K562 (cell line): Measurements from ENCODE around the gene AURKB. TPM values are rescaled to one million over a fixed set of nuclear protein-coding genes. Genes with fewer than 3 reads are reported as not detected.

Experiments used
- ATAC-seq: fragments of 200-7000 bp; cut with Tn5 transposase; 3 replicates; pipeline ENCODE4 v1.9.1; 2020; ENCODE audit warnings: moderate library complexity
- BruUV-seq: library from RNA; stranded (reverse); fragments of 400-500 nt; replicated peaks from 2 replicates; lab custom pipeline; 2021; lab: Mats Ljungman, UMichigan
- CTCF ChIA-PET: fragments of 300-600 bp; formaldehyde crosslinking; extraction: SDS; loops from one replicate; lab custom pipeline; 2021; ENCODE audit warnings: low intra/inter-chr PET ratio; lab: Yijun Ruan, JAX
- POLR2A ChIA-PET: fragments of 300-600, 350-650 bp; sonication (Branson Sonifier 250); formaldehyde crosslinking; extraction: SDS; loops from one replicate; lab custom pipeline; 2021; ENCODE audit warnings: antibody characterized with exemption, inconsistent platforms; lab: Yijun Ruan, JAX
- DNase-seq, 4 experiments: peaks; one replicate each; pipeline versions ENCODE4 v3.0.0 to v3.0.0-alpha.2; 2011 to 2018; ENCODE audit warnings: low spot score in 3 of 4, mixed read lengths in 3 of 4; ENCODE audit errors: extremely low read depth in 1 of 4
- FAIRE-seq: peaks from 2 replicates; lab custom pipeline; 2011; peaks lifted over from hg19 to GRCh38; lab: Jason Lieb, UNC
- H2AFZ ChIP-seq: 2 replicates; pipeline ENCODE4 v1.6.0; 2011; ENCODE audit warnings: low read depth, low read length, control low read depth, inconsistent platforms
- H3K27ac ChIP-seq: fragments of 200-600 bp; 3 replicates; pipeline ENCODE4 v1.8.0; 2011; ENCODE audit warnings: low read depth, mild to moderate bottlenecking, control low read depth, inconsistent platforms, low read length, moderate library complexity, mixed read lengths; ENCODE audit errors: extremely low read depth
- H3K27me3 ChIP-seq, 2 experiments: fragments of 300-600 bp in 1 of 2; 2 replicates in 1 of 2; 3 replicates in 1 of 2; pipeline versions ENCODE4 v1.6.0 to v1.8.0; 2011; ENCODE audit warnings: inconsistent platforms in 2 of 2, low read length in 2 of 2, mild to moderate bottlenecking in 1 of 2, mixed read lengths in 1 of 2, moderate library complexity in 1 of 2; ENCODE audit not compliant: control insufficient read depth in 2 of 2, insufficient read depth in 2 of 2
- H3K36me3 ChIP-seq: fragments of 300-600 bp; 3 replicates; pipeline ENCODE4 v1.8.0; 2011; ENCODE audit warnings: mild to moderate bottlenecking, low read length, inconsistent platforms; ENCODE audit not compliant: control insufficient read depth, insufficient read depth
- H3K4me1 ChIP-seq, 2 experiments: fragments of 200-600 bp in 1 of 2; replicated peaks in 1 of 2; 2 replicates in 1 of 2; 3 replicates in 1 of 2; pipeline versions ENCODE4 v1.5.1 to v1.8.0; 2011; ENCODE audit warnings: inconsistent platforms in 2 of 2, low read length in 2 of 2, mild to moderate bottlenecking in 1 of 2, mixed read lengths in 1 of 2, moderate library complexity in 1 of 2; ENCODE audit not compliant: control insufficient read depth in 2 of 2, insufficient read depth in 2 of 2
- H3K4me2 ChIP-seq: 2 replicates; pipeline ENCODE4 v1.6.1; 2011; ENCODE audit warnings: low read length, control low read depth, inconsistent platforms, mixed read lengths; ENCODE audit not compliant: insufficient read depth
- H3K4me3 ChIP-seq: fragments of 200-600 bp; sonication (generic), shearing (Covaris generic); 2 replicates; pipeline ENCODE4 v1.5.1; 2016; ENCODE audit warnings: control low read depth, inconsistent platforms
- H3K79me2 ChIP-seq: fragments of 200-600 bp; 3 replicates; pipeline ENCODE4 v1.8.0; 2011; ENCODE audit warnings: low read length, inconsistent platforms; ENCODE audit not compliant: control insufficient read depth, insufficient read depth
- H3K9ac ChIP-seq, 2 experiments: 2 replicates each; pipeline versions ENCODE4 v1.6.0 to v1.6.1; 2011; ENCODE audit warnings: low read depth in 2 of 2, low read length in 2 of 2, control low read depth in 1 of 2, inconsistent platforms in 1 of 2, mild to moderate bottlenecking in 1 of 2, mixed read lengths in 1 of 2; ENCODE audit not compliant: insufficient read depth in 1 of 2
- H3K9me1 ChIP-seq: one replicate; pipeline ENCODE4 v1.6.0; 2011; ENCODE audit warnings: inconsistent platforms, mild to moderate bottlenecking, low read length, moderate library complexity; ENCODE audit not compliant: control insufficient read depth, insufficient read depth
- H3K9me3 ChIP-seq: replicated peaks from 2 replicates; pipeline ENCODE4 v1.5.1; 2011; ENCODE audit warnings: low read depth, low read length, inconsistent platforms; ENCODE audit not compliant: control insufficient read depth, insufficient read depth
- H4K20me1 ChIP-seq: replicated peaks from 2 replicates; pipeline ENCODE4 v1.6.1; 2011; ENCODE audit warnings: low read length, inconsistent platforms, mixed read lengths; ENCODE audit not compliant: control insufficient read depth, insufficient read depth
- NCOA6 ChIP-seq: fragments of 450-650 bp; IDR thresholded peaks from 2 replicates; pipeline ENCODE4 v1.6.1; 2017; ENCODE audit warnings: mild to moderate bottlenecking
- SIRT6 ChIP-seq: IDR thresholded peaks from one replicate; pipeline ENCODE4 v1.6.1; 2012; ENCODE audit warnings: low read depth, mild to moderate bottlenecking, control low read depth, inconsistent platforms, low read length, moderate library complexity
- ZBTB11 ChIP-seq, 3 experiments: fragments of 200-800 bp in 1 of 3; fragments of 250-450 bp in 1 of 3; fragments of 450-650 bp in 1 of 3; sonication (Bioruptor Pico) in 1 of 3; sonication (Bioruptor generic) in 1 of 3; formaldehyde crosslinking in 1 of 3; IDR thresholded peaks; 2 replicates each; pipeline versions ENCODE4 v1.6.1 to v1.8.0; 2016 to 2022; ENCODE audit warnings: mild to moderate bottlenecking in 2 of 3, missing genetic modification characterization in 2 of 3, missing compliant biosample characterization in 1 of 3, moderate library complexity in 1 of 3
- WGBS: fragments of 100-300 bp; shearing (Covaris generic); methylation state at CpG from one replicate; pipeline ENCODE4 v1.1.6; 2016; ENCODE audit warnings: low coverage, mixed read lengths; ENCODE audit not compliant: insufficient coverage; ENCODE audit errors: missing lambda C conversion rate; 5-methylcytosine and 5-hydroxymethylcytosine counted together
- in situ Hi-C: fragments of 300-500 bp; cut with MboI; formaldehyde crosslinking; loops from 4 replicates; pipeline ENCODE4 v1.15.0; 2018; ENCODE audit warnings: inconsistent platforms, mixed read lengths
- intact Hi-C: fragments of 100-400 bp; cut with micrococcal nuclease; formaldehyde crosslinking; loops from 2 replicates; pipeline ENCODE4 v1.14.2; 2022
- polyA plus RNA-seq, 8 experiments: library from polyadenylated mRNA; depleted of rRNA in 4 of 8; stranded (reverse) in 5 of 8; unstranded in 3 of 8; fragments of >200 nt; fragmentation: Nextera tagmentation in 2 of 8; fragmentation: Illumina TruSeq in 1 of 8; extraction: Ambion mirVana in 2 of 8; extraction: Trizol in 1 of 8; gene quantifications; 2 replicates each; pipeline versions ENCODE4 v1.2.1 to v1.2.3, GENCODE V29; 2011 to 2014; ENCODE audit warnings: inconsistent platforms in 1 of 8, missing spikeins in 1 of 8
- total RNA-seq, 7 experiments: library from RNA; depleted of rRNA in 6 of 7; stranded (reverse); fragments of >200 nt in 6 of 7; fragmentation: Illumina TruSeq in 2 of 7; extraction: Trizol in 2 of 7; gene quantifications; 2 replicates each; pipeline versions ENCODE4 v1.2.1 to v1.2.3, GENCODE V29; 2011 to 2021; ENCODE audit warnings: low replicate concordance in 1 of 7
- TF ChIP-seq, protein P1 (sequence below): fragments of 450-650 bp; conservative IDR thresholded peaks from 2 replicates; pipeline ENCODE4 v1.6.1; 2016; ENCODE audit warnings: missing genetic modification characterization, low read depth, mild to moderate bottlenecking, missing compliant biosample characterization, moderate library complexity
- TF ChIP-seq, protein P2 (sequence below): fragments of 450-650 bp; formaldehyde crosslinking; IDR thresholded peaks from 2 replicates; pipeline ENCODE4 v1.4.0; 2020; ENCODE audit warnings: mild to moderate bottlenecking, mixed read lengths
- TF ChIP-seq, protein P3 (sequence below): fragments of 250-450 bp; sonication (Bioruptor Pico); IDR thresholded peaks from 2 replicates; pipeline ENCODE4 v1.5.0; 2021; ENCODE audit warnings: mild to moderate bottlenecking, moderate library complexity
- TF ChIP-seq, protein P4 (sequence below): fragments of 250-450 bp; sonication (Bioruptor Pico); IDR thresholded peaks from 2 replicates; pipeline ENCODE4 v1.4.0; 2020; ENCODE audit warnings: mild to moderate bottlenecking, moderate library complexity, borderline replicate concordance

The AURKB gene
- total and polyA plus RNA-seq, 9 of the 15 experiments (the other 6 are each of a cell fraction or from before 2014, with no cell fraction given) = 27.2 to 114 (median 74.8) TPM

DNA sequence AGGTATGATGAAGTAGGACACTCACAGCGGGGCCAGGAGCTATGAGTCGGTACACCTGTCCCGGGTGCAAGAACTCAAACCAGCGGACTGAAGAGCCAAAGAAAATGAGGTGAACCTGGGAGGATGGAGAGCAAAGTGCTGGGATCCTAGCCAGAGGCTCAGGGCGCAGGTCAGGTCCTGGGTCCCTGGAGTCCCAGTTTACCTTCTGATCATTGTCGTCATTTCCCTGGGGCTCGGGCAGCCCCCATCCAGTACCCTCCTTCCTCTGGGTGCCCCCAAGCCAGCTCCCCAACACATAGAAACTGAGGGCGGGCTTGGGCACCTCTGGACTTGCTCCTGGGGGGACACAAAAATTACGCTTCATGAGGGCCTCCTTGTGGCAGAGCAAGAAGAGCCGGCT is 21.3 kb upstream of the AURKB start:
- WGBS = 86% methylated on average over 8 of the region's 10 CpGs
- FAIRE-seq (no peak), ATAC-seq (no peak), DNase-seq (no peak)
- no peak overlapping the region for H2AFZ ChIP-seq
- ChIA-PET POLR2A (interaction anchor here (0.6 kb wide), 1 partner anchor 41 kb away, joined by 3 read pairs; no protein-coding TSS in a partner anchor), CTCF (no interaction called here)
- H3K4me3 ChIP-seq = no peak overlapping the region
- no peaks in the 10 kb centered on the region for H3K9me3 ChIP-seq
- H3K27me3 ChIP-seq = no peaks in the 10 kb centered on the region
- peaks cover 0 to 7% of the 10 kb centered on the region in 2 experiments; a peak in 3 of 5 replicates for H3K4me1 ChIP-seq
- H3K4me2 ChIP-seq = no peak overlapping the region
- in situ Hi-C loops (no loop called here), intact Hi-C loops (no loop called here)
- H3K9me1 ChIP-seq = no peaks in the 10 kb centered on the region
- H4K20me1 ChIP-seq = no peaks in the 10 kb centered on the region
- H3K79me2 ChIP-seq = no peaks in the 10 kb centered on the region
- no peak overlapping the region for H3K27ac ChIP-seq
- peaks cover 97% of the 10 kb centered on the region; the same call in 2 of the 3 replicates for H3K36me3 ChIP-seq
- no peak overlapping the region for H3K9ac ChIP-seq
- BruUV-seq = no TSS peak
- TF ChIP-seq, protein P1, sequence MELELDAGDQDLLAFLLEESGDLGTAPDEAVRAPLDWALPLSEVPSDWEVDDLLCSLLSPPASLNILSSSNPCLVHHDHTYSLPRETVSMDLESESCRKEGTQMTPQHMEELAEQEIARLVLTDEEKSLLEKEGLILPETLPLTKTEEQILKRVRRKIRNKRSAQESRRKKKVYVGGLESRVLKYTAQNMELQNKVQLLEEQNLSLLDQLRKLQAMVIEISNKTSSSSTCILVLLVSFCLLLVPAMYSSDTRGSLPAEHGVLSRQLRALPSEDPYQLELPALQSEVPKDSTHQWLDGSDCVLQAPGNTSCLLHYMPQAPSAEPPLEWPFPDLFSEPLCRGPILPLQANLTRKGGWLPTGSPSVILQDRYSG (tag) = no peak
- TF ChIP-seq, protein P2, sequence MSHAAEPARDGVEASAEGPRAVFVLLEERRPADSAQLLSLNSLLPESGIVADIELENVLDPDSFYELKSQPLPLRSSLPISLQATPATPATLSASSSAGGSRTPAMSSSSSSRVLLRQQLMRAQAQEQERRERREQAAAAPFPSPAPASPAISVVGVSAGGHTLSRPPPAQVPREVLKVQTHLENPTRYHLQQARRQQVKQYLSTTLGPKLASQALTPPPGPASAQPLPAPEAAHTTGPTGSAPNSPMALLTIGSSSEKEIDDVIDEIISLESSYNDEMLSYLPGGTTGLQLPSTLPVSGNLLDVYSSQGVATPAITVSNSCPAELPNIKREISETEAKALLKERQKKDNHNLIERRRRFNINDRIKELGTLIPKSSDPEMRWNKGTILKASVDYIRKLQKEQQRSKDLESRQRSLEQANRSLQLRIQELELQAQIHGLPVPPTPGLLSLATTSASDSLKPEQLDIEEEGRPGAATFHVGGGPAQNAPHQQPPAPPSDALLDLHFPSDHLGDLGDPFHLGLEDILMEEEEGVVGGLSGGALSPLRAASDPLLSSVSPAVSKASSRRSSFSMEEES (CRISPR knock-in tag) = no peak
- TF ChIP-seq NCOA6 (no peak), SIRT6 (no peak), ZBTB11 (CRISPR knock-in tag; IDR thresholded peaks at IDR 0.05) (no peak)
- TF ChIP-seq, protein P3, sequence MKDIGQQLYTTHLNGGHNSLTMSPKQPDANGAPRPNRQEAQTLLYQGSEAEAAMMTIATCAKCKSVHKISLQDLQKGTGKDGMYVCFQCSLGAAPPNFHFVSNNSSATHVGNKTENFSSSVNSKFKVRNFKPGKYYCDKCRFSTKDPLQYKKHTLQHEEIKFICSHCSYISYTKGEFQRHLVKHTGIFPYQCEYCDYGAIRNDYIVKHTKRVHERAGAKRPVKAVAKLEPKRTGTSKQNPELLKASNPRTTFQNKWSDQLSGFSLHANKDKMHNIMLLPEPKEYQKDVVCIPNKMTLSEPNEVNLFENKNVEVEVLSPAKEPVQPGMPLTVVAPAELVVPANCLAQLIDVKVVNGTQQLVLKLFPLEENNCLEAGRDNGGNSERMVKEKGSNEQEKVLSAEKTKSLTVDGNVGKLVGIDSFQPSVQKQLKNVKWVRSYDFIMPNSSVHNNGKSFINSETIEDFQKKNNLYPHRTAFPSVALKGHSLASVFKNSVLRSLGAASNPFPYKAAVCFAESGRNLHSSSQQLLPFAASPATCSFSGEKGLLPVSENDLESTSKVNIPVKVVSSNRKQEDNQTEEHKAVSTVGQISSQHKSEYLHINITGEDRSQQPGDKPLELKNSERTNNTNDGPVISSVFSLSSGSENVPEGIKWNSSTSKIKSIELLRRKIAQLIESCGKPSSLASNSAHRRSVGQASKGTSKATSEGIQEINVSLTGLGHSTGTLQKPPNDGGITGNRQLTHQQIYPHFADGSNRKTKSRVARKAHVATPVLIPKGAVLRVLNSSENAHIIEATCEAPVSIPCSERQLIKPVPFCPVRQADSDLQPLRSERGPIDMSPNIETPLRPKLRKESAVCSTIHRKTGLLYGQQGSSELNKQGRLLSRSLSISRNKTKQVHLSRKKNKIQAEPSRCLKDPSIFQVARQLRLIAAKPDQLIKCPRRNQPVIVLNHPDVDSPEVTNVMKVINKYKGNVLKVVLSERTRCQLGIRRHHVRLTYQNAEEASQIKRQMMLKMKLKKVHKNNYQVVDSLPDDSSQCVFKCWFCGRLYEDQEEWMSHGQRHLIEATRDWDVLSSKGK = no peak
- TF ChIP-seq, protein P4, sequence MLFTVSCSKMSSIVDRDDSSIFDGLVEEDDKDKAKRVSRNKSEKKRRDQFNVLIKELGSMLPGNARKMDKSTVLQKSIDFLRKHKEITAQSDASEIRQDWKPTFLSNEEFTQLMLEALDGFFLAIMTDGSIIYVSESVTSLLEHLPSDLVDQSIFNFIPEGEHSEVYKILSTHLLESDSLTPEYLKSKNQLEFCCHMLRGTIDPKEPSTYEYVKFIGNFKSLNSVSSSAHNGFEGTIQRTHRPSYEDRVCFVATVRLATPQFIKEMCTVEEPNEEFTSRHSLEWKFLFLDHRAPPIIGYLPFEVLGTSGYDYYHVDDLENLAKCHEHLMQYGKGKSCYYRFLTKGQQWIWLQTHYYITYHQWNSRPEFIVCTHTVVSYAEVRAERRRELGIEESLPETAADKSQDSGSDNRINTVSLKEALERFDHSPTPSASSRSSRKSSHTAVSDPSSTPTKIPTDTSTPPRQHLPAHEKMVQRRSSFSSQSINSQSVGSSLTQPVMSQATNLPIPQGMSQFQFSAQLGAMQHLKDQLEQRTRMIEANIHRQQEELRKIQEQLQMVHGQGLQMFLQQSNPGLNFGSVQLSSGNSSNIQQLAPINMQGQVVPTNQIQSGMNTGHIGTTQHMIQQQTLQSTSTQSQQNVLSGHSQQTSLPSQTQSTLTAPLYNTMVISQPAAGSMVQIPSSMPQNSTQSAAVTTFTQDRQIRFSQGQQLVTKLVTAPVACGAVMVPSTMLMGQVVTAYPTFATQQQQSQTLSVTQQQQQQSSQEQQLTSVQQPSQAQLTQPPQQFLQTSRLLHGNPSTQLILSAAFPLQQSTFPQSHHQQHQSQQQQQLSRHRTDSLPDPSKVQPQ = no peak
